GM21381 (cell line): ENCODE measurements around the gene DDX20.

Source experiments
- ATAC-seq: cut with Tn5 transposase; IDR thresholded peaks from one replicate; pipeline ENCODE4 v1.9.1; 2021; ENCODE audit warnings: mild to moderate bottlenecking, moderate library complexity; ENCODE audit not compliant: unreplicated experiment

DDX20 gene

DNA sequence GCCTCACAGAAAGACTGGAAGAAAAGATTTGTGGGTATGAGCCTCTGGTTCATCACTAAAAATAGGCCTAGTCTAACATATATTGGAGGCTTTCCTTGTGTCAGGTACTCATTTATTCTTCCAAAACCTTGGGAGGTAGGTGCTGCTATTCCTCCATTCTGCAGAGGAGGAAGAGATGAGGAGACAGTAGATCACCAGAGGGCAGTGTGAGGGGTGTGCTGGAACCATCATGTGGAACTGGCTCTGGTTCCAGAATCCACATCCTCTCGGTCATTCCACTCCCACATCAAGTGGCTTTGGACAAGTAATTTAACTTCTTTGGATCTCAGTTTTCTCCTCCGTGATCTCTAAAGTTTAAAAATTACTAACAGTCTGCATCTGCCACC, 9.1 kb upstream of the DDX20 start:
- ATAC-seq: no peak

DNA sequence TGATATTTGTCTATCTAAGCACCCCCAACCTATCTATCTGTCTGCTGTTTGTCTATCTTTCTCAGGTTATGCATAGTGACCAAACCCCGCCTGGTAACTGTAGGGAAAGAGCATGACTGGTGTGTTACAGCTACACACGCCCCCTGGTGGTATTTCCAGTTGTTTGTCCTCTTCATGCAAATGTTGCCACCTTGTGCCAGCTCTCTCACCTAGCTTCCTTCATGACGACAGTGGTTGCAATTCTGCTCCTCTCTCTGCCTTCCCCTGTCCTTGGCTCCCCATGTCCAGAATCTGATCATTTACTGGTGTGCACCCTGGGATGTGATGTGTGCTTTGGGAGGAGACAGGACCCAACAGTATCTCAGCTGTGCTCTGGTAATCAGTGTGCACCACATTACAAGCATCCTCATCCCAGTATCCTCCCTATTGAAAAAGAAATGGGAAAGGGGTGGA, 8.4 kb upstream of the DDX20 start:
- no peak for ATAC-seq

DNA sequence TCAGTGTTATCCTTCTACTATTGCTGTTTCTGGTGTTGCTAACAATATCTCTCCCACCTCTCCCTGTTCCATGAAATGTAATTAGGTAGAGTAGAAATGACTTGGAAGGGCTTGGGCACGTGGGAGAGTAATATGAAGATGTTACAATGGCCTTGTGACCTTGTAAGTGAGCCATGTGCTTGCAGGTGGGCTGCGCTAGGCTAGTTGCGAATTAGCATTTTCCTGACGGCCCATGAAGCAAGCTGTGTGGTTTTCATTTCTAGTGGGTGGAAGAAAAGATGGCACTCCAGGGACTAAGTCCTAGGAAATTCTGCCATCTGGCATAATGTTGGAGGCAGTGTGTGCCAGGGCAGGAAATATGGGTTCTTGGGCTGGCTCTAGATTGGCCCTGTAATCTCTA, 7.8 kb upstream of the DDX20 start:
- ATAC-seq: no peak

DNA sequence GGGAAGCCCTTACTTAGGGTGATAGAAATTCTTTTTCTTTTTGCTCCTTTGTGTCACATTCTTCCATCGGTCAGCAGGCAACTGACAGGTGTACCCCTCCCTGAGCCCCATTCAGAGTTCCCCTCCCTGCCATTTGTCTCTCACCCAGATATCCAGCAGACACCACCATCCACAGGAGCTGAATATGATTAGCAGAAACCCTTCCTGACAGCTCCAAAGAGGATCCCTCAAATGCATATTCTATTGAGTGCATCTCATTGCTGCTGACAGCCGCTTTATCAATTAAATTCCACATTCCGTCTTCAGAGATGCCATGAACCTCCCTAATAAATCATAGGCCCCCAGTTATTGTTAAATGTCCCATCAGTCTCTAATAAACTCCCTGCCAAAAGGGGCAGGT, 6.1 kb upstream of the DDX20 start:
- ATAC-seq: no peak

DNA sequence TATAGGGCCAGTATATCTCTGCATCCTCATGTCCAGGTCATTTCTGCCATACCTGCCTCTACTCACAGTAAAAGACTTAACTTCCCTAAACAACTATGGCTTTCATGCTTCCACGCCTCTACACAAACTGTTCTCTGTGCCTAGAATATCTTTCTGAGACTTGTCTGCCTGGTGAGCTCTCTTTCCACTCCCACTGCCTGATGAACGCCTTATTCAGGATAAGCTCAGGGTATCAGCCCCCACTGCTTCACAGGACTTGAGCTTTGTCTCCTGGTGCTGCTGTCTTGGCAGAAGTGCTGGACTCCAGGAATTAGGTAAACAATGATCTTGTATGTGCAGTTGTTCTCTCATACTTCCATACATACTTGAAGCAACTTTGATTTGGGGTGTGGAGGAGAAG, 4.8 kb upstream of the DDX20 start:
- ATAC-seq: no peak

DNA sequence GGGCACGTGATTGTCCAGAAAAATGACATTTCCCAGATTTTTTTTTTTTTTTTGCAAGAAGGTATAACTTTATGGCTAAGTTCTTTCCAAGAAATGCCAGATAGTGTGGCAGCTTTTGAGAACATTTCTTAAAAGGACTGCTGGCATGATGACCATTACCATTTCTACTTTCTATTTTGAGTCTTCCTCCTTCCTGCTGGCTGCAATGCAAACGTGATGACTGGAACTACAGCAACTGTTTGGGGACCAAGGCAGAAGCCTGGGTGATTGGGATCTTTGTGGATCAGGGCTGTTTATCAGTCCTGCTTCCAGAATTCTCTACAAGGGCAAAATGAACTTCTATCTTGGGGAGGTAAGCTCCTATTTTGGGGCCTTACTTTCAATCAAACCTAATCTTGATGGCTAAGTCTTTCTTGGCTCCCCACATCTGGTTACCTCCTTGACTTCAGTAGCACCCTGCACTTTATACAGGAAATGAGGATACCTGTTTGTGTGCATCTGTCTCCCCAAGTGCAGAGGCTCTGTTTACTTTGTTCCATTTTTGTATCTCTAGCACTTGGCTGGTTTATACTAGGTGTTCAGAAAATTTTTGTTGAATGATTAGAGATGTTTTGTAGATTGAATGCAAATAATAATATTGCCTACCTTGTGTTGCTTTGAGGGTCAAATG, 3.7 kb upstream of the DDX20 start:
- no peak for ATAC-seq

DNA sequence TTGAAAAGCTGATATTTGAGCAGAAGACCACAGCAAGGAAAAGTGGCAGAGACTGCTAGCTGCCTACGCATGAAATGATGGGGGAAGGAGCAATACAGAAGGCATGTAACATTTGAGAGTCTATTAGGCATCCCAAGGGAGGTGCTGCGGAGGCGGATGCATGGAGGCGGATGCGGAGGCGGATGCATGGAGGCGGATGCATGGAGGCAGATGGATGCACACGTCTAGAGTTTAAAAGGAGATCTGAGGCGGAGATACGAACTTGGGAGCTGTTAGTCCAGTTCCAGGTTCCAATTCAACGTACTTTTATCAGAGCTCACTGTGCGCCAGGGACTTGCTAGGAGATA, 744 bp upstream of the DDX20 start:
- peak; percentile 13 for ATAC-seq

DNA sequence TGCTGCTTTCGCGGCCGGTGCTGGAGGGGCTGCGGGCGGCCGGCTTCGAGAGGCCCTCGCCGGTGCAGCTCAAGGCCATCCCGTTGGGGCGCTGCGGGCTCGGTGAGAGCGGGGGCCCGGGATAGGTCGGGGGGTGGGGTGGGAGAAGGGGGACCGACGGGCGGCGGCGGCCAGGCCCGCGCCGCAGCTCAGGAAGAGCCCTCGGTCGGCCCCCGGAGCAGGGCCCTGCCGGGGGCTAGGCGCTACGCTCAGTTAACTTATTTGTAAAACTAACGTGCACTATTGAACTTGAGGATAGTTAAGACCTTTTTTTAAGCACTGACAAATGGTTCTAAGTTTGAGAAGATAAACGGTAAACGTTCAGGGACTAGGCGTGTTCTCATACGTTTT, 418 bp downstream of the DDX20 start:
- no peak for ATAC-seq

DNA sequence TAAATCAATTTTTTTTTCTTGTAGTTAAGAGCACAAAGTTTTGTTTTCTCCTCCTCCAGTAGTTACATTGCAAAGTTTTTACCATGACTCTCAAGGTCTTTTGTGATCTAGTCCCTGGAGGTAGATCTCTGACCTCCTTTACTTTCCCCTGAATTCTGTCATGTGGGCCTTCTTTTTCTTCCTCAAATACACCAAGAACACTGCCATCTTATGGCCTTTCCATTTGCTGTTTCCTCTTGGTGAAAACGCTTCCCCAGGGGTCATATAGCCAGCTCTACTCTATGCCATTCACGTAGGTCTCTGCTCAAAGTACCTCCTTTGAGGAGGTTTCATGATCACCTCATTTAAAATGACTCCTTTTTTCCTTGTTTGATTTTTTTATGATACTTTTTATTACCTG, 2.7 kb downstream of the DDX20 start:
- no peak for ATAC-seq

DNA sequence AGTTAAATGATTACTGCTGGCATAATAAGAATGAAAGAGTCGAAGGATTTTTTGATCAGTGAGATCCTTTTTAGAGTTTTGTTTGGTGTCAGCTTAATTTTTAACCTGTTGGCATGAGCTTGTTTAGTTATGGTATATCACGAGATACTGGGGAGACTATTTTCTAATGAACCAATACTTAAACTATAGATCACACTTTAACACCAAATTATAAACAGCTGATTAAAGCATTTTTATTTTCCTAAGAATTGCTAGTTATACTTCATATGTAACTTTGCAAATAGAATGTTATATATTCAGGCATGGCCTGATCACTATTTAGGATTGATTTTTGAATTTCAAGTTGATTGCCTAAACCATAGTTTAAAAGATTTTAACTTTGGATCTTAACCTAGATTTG, 6.0 kb downstream of the DDX20 start:
- ATAC-seq: no peak

DNA sequence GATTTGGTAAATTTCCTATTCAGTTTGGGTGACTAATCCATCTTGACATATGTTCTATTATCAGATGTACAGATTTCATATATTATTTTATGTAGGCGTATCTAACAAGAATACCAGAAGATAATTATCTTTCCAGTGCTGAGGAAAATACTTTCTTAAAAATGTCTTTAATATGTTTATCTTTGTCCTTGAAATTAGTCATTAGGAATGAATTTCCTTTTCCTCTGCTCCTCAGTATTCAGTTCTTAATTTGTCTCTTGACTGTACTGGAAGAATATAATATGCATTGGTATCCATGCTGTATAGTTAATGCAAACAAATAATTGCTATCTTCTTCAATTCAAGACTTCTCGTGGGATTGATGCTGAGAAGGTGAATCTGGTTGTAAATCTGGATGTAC, 6.6 kb downstream of the DDX20 start:
- no peak for ATAC-seq

DNA sequence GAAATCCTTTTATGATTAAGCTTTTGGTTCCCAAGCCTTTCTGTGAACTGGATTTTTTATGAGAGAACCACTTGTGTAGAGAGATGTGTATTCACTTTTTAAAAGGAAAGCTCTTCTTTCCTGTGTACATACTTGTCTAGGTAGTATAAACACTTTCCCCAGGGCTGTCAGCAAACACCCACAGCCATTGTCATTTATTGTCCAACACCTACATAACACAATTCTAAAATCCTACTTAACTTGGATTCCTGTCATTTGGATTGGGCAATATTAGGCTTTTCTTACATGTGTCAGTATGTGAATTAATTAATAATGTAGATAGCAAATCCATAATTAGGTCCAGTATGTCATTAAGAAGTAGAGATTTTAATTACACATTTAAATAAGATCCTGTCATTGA, 12.3 kb downstream of the DDX20 start:
- ATAC-seq: no peak

DNA sequence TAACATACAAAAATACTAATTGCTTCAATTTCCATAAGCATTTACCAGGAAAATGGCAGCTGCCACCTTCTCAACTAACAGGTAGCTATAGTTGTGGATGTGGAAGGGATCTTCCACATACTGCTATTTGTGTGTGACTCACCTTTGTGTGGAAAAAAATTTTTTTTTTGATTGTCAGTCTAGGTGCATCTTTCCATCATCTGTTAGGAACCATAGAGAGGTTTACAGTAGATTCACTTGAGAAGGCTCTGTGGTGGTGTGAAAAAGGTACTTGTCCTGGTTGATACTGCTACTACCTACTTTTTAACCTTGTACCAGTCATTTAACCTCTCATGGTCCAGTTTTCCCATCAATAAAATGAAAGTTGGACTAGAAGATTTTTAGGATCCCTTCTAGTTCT, 12.9 kb downstream of the DDX20 start:
- ATAC-seq: no peak

DNA sequence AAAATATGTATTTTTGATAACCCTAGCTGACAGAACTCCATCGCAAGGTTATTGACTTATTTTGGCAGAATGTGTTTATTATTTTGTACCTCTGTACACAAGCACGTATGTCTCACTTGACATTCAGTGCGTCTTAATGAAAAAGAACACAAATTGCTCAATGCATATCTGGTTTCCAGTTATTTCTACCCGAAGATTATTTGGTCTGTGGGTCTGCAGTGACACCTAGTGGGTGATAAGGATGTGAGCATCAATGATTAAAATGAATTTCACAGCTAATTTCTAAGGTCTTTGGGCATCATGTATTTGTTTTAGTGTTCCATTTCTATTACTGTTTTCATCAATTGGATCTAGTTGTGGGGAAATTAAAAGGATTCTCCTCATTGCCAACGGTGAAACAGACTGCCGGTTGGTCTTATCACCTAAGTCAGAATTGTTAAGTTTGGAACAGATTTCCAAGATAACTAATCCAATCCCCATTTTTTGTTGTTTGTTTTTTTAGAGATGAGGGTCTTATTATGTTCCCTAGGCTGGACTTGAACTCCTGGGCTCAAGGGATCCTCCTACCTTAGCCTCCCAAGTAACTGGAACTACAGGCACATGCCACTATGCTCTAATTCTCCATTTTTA, 13.9 kb downstream of the DDX20 start:
- ATAC-seq: no peak

DNA sequence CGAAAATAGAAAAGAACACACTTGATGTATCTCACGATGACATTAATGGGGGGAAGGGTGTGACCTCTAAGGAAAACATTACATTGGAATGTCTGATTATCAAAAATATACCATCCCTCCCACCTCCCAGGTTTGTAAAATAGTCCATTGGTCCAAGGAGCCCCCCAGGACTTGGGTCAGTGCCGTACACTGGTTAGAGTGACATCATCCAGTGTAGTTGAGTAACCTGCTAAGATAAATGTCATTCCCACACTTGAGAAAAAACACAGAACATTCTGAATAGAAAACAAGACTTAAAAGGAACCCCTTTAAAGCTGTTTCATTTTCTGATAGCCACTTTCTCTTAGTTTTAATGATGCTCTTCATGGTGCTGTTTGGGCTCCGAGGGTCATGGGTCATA, 15.2 kb downstream of the DDX20 start:
- ATAC-seq: no peak

DNA sequence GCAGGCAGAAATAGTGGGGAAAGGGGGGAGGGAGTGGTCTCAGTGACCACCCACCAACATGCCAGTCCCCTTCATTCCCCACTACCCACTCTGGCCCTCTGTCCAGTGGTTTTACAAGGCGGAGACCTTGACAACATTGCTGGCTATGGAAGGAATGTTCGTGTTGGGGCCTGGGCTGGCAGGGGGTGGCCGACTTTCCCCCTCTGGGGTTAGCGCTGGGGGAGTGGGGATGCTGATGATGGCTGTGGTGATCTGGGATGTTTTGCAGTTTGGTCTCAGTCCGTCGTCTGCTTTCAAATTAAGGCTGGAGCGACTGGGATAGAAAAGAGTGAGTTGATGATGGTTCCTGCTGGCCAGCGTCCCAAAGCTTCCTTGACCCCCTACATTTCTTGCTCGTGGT, 20.3 kb downstream of the DDX20 start:
- no peak for ATAC-seq

DNA sequence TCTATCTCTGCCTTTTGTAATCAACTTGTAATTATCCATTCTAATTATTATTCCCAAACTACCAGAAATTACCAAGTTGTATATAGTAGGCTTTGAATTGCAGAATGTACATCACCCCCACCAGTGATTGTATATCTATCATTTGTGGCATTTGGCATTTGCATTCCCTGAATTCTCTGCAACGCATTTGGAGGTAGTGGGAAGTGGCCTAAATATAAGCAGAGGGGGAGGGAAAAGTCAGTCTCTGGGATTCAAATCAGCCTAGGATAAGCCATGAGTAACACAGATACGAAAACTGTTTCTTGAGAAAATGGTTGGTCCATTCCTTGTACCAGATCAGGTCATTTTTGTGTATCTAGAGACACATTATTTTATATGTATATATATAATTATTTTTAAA, 20.7 kb downstream of the DDX20 start:
- ATAC-seq: no peak

DNA sequence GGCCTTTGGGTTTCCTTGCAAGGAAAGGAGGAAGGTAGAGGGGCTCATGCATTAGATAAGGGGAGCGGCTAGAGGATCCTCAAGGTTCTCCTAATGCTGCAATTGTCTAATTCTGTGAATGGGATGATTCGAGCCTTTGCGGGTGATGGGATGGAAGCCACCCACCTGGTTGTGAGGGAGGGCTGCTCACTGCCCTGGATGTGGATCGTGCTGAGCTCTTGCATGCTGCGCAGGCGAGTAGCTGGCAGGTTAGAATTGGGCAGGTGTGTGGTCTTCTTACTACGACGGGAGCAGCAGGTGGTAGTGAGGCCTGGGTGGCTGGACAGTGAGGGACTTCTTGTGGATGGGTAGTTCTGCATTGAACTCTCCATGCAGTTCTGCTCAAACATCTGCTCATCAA, 21.2 kb downstream of the DDX20 start:
- no peak for ATAC-seq

DNA sequence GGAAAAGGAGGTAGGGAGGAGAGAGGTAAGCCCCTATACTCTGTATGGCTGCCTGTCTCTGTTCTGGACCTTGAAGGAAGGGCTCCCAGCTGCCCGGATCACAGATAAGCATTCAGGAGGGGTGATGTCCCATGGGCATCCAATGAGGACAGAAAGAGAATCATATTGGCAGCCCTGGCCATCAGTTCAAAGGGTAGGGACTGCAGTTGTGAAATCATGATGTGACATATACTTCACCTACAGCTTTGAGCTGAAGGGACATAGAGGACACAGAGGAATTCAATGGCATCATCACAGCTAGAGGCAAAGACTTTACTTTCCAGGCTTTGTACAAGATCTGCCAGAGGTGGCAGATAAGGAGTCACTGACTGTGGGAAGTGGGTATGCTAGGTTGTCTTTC, 21.6 kb downstream of the DDX20 start:
- no peak for ATAC-seq

DNA sequence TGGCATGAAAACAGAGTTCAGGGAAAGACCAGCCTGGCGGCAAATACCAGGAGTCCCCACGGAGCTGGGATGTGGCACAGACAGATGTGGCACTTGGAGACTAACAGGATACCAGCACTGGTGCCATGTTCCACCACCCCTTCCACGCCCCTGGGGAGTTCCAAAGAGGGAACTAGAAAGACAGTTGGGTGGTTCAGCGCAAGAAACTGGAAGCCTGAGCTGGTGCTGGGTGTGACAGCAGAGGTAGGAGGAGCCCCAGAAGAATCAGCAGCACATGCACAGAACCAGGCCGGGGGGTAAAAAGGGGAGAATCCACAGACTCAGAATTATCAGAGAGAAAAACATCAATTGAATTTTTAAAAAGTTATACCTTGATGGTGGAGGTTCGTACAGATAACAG, 22.4 kb downstream of the DDX20 start:
- ATAC-seq: no peak

DNA sequence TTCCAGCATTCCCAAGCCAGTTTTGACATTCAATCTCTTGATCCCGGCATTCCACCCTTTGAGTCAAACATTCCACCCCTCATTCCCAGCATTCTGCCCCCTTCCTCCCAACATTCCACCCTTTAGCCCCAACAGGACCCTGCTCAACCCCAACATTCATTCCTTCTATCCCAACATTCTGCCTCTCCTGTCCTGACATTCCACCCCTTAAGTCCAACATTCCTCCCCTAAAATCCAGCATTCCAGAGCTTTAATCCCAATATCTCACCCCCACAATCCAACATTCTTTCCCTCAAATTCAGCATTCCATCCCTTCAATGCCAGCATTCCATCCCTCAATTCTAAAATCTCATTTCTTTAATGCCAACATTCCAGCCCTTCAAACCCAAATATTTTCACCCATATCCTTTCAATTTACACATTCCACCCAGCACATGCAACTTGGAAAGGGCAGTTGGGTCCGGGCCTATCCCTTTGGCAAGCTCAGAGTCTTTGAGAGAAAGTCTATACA, 22.9 kb downstream of the DDX20 start:
- ATAC-seq: no peak

DNA sequence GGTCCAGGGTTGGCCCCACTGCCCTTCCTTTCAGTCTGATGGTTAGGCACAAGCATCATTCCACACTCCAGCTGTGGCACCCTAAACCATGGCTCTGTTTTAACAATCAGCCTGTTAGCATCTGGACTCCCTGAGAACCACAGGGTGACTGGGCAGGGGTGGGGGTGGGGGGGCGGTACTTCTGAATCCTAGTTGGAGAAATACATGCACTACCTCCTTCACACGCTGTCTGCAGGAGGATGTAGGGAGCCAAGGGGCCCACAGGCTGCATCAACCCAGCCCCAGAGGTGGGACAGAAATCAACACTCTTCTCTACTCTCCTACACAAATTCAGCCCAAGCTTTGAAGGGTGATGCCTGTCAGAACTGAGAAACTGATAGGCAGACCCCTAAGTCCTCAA, 23.8 kb downstream of the DDX20 start:
- no peak for ATAC-seq

DNA sequence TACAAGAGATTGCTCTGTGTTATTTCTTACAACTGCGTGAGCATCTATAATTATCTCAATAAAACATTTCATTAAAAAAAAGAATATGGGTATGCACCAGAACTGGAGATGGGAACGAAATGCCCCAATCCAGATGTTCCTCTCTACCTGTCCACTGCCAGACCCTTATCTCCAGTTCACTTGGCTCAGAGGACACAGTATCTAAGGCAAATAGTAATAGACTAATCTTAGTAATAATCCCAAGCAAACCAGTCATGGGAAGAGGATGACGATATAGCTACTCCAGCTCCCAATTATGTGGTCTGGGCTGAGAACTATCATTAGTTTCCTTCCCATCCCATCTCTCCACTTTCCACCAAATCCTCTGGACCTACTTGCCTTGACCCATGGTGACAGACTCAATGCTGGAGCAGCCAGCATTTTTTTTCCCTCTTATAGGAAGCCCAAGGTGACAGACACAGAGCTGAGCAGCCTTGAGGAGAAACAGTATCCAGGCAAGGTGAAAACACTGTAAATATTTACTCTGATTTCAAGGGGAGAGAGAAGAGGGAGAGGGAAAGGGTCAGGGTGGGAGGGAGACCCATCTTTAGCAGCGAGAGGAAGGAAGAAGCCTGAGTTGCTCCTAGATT, 28.7 kb downstream of the DDX20 start:
- ATAC-seq: no peak
